ENCODE measurements around the gene CCDC85A. TPM values are rescaled to one million over a fixed set of nuclear protein-coding genes. Genes with fewer than 3 reads are reported as not detected.
A peak's percentile ranks its signal among the peaks of the same experiment; 100 is the strongest.

CCDC85A gene
- total and polyA plus RNA-seq, 11 donors, result 1.6 to 14.2 (median 4.0) TPM

GRCh38 chr2:56250153-56250729, 66.5 kb downstream of the CCDC85A start:
- WGBS, 4 donors, result 68 to 85% (median 75%) methylated on average over 2 of the region's 2 CpGs

GRCh38 chr2:56260415-56260814, 76.6 kb downstream of the CCDC85A start:
- no peak for TF ChIP-seq CTCF (IDR thresholded peaks at IDR 0.05)
- TF ChIP-seq POLR2A (IDR thresholded peaks at IDR 0.05), result no peak
- no peaks in the 10 kb centered on the region for H3K27me3 ChIP-seq
- ATAC-seq (peak in 2 of 4 donors; percentile 74 to 80), DNase-seq (peak in 1 of 5 donors; percentile 28)
- no peak overlapping the region for H3K4me3 ChIP-seq
- intact Hi-C loops (cut with DNase I), result no loop called here
- H3K9me3 ChIP-seq, result no peaks in the 10 kb centered on the region
- H3K27ac ChIP-seq, result no peak overlapping the region
- 15 to 40% (median 31%) methylated on average over 1 of the region's 1 CpG for WGBS, 4 donors
- H3K36me3 ChIP-seq, result no peaks in the 10 kb centered on the region
- H3K4me1 ChIP-seq, result peaks cover 0 to 3% (median 0%) of the 10 kb centered on the region in 12 donors

More at GRCh38 chr2:56250153-56250729, 66.5 kb downstream of the CCDC85A start:
- intact Hi-C loops (cut with DNase I), result no loop called here
- Histone ChIP-seq H3K4me1 (peaks cover 0 to 36% (median 15%) of the 10 kb centered on the region in 12 donors), H3K27ac (peak overlapping the region in 1 of 12 donors; percentile 3), H3K4me3 (no peak overlapping the region), H3K27me3 (no peaks in the 10 kb centered on the region), H3K9me3 (no peaks in the 10 kb centered on the region), H3K36me3 (no peaks in the 10 kb centered on the region)
- DNase-seq (no peak), ATAC-seq (no peak)
- TF ChIP-seq POLR2A (IDR thresholded peaks at IDR 0.05) (no peak), CTCF (IDR thresholded peaks at IDR 0.05) (no peak)

- Histone ChIP-seq H3K36me3 (no peaks in the 10 kb centered on the region), H3K9me3 (no peaks in the 10 kb centered on the region), H3K4me1 (peaks cover 0 to 3% (median 0%) of the 10 kb centered on the region in 12 donors), H3K4me3 (no peak overlapping the region), H3K27ac (no peak overlapping the region), H3K27me3 (no peaks in the 10 kb centered on the region)
- TF ChIP-seq CTCF (IDR thresholded peaks at IDR 0.05), result no peak
- TF ChIP-seq POLR2A (IDR thresholded peaks at IDR 0.05), result no peak
- ATAC-seq (no peak), DNase-seq (no peak)
- intact Hi-C loops (cut with DNase I), result no loop called here
- 84 to 89% (median 85%) methylated on average over 1 of the region's 1 CpG for WGBS, 4 donors
These were observed 78.5 kb downstream of the CCDC85A start for GRCh38 chr2:56262241-56262640.

- ATAC-seq (no peak), DNase-seq (no peak)
- TF ChIP-seq POLR2A (IDR thresholded peaks at IDR 0.05), result no peak
- no peak for TF ChIP-seq CTCF (IDR thresholded peaks at IDR 0.05)
- no peak overlapping the region for H3K27ac ChIP-seq
- intact Hi-C loops (cut with DNase I), result no loop called here
- WGBS, 4 donors, result 93 to 95% (median 94%) methylated on average over 2 of the region's 2 CpGs
- peaks cover 0 to 3% (median 0%) of the 10 kb centered on the region in 12 donors for H3K4me1 ChIP-seq
- no peaks in the 10 kb centered on the region for H3K36me3 ChIP-seq
- no peaks in the 10 kb centered on the region for H3K27me3 ChIP-seq
- no peak overlapping the region for H3K4me3 ChIP-seq
- no peaks in the 10 kb centered on the region for H3K9me3 ChIP-seq
These were observed 80.1 kb downstream of the CCDC85A start for GRCh38 chr2:56263876-56264275.
